Measurements from ENCODE around the gene SRRM3.

GRCh38 chr7:76314042-76314721, 112.5 kb downstream of the SRRM3 start:
- peak; percentile 99 to 100 (median 100) for TF ChIP-seq CTCF (IDR thresholded peaks at IDR 0.05)
- no peak for TF ChIP-seq POLR2A (IDR thresholded peaks at IDR 0.05)

Data from esophagus squamous epithelium (tissue), 4 donors.